NCI-H226 (cell line): ENCODE results near the gene C14orf119.

Experiments
- DNase-seq: peaks from one replicate; pipeline ENCODE4 v3.0.0-alpha.2; 2015

Gene C14orf119

GRCh38 chr14:23112359-23113178 is 17.3 kb downstream of the C14orf119 start:
- DNase-seq, result no peak

GRCh38 chr14:23113431-23114119 is 18.3 kb downstream of the C14orf119 start:
- no peak for DNase-seq

- DNase-seq, result no peak
Observed at GRCh38 chr14:23114120-23114458, 18.8 kb downstream of the C14orf119 start.

- no peak for DNase-seq
Observed at GRCh38 chr14:23114669-23115038, 19.3 kb downstream of the C14orf119 start.

GRCh38 chr14:23115039-23115731 is 19.9 kb downstream of the C14orf119 start:
- DNase-seq, result peak; percentile 98

GRCh38 chr14:23115918-23116317 is 20.6 kb downstream of the C14orf119 start:
- no peak for DNase-seq

- DNase-seq, result no peak
Observed at GRCh38 chr14:23117371-23118020, 22.2 kb downstream of the C14orf119 start.

GRCh38 chr14:23118506-23119362 is 23.4 kb downstream of the C14orf119 start, which contains the start of gene CEBPE:
Gene CEBPE (minus strand): TSS chr14:23119255. CDS start chr14:23119091, 164 bp downstream.
- no peak for DNase-seq

GRCh38 chr14:23119363-23120327 is 24.3 kb downstream of the C14orf119 start:
- no peak for DNase-seq

GRCh38 chr14:23120541-23121251 is 25.4 kb downstream of the C14orf119 start:
- DNase-seq, result peak; percentile 77

GRCh38 chr14:23121361-23121771 is 26.1 kb downstream of the C14orf119 start:
- peak; percentile 98 for DNase-seq

GRCh38 chr14:23122086-23122485 is 26.8 kb downstream of the C14orf119 start:
- DNase-seq, result no peak

- DNase-seq, result no peak
Observed at GRCh38 chr14:23123419-23123818, 28.1 kb downstream of the C14orf119 start.

- no peak for DNase-seq
Observed at GRCh38 chr14:23124337-23124954, 29.1 kb downstream of the C14orf119 start.

- no peak for DNase-seq
Observed at GRCh38 chr14:23125011-23125410, 29.7 kb downstream of the C14orf119 start.

- no peak for DNase-seq
Observed at GRCh38 chr14:23125933-23126524, 30.7 kb downstream of the C14orf119 start.

- no peak for DNase-seq
Observed at GRCh38 chr14:23126548-23127278, 31.4 kb downstream of the C14orf119 start.

- DNase-seq, result no peak
Observed at GRCh38 chr14:23127861-23128260, 32.6 kb downstream of the C14orf119 start.
